Smooth muscle cell (in vitro differentiated cells): ENCODE data around the gene PTPN1. TPM values are rescaled to one million over a fixed set of nuclear protein-coding genes. Genes with fewer than 3 reads are reported as not detected.
A peak's percentile ranks its signal among the peaks of the same experiment; 100 is the strongest.

ENCODE experiments used
- DNase-seq: peaks from one replicate; lab custom pipeline; 2025; ENCODE audit not compliant: unreplicated experiment; lab: John Stamatoyannopoulos, UW
- H2AFZ ChIP-seq: fragments of 200-600 bp; sonication (generic); 2 replicates; pipeline ENCODE4 v1.6.0; 2016; ENCODE audit warnings: antibody characterized with exemption, low read depth, mild to moderate bottlenecking
- H3F3A ChIP-seq: fragments of 200-600 bp; sonication (generic); 2 replicates; pipeline ENCODE4 v1.6.0; 2017; ENCODE audit warnings: antibody characterized with exemption, low read depth
- H3K27ac ChIP-seq: fragments of 200-600 bp; sonication (generic); 2 replicates; pipeline ENCODE4 v1.5.1; 2016; ENCODE audit warnings: low read depth, mild to moderate bottlenecking
- H3K27me3 ChIP-seq: fragments of 200-600 bp; sonication (generic); 2 replicates; pipeline ENCODE4 v1.6.1; 2016; ENCODE audit warnings: low read depth, mild to moderate bottlenecking
- H3K36me3 ChIP-seq: fragments of 200-600 bp; sonication (generic); 2 replicates; pipeline ENCODE4 v1.5.1; 2016; ENCODE audit warnings: low read depth
- H3K4me1 ChIP-seq: fragments of 200-600 bp; sonication (generic); 2 replicates; pipeline ENCODE4 v1.5.1; 2016; ENCODE audit warnings: low read depth
- H3K4me2 ChIP-seq: fragments of 200-600 bp; sonication (generic); 2 replicates; pipeline ENCODE4 v1.6.0; 2016; ENCODE audit warnings: mild to moderate bottlenecking
- H3K4me3 ChIP-seq: fragments of 200-600 bp; sonication (generic); 2 replicates; pipeline ENCODE4 v1.5.1; 2016; ENCODE audit warnings: mild to moderate bottlenecking
- H3K79me2 ChIP-seq: fragments of 200-600 bp; sonication (generic); 2 replicates; pipeline ENCODE4 v1.6.0; 2016; ENCODE audit warnings: low read depth, mild to moderate bottlenecking
- H3K9ac ChIP-seq: fragments of 200-600 bp; sonication (generic); 2 replicates; pipeline ENCODE4 v1.6.0; 2016; ENCODE audit warnings: low read depth
- H3K9me3 ChIP-seq: fragments of 200-600 bp; sonication (generic); replicated peaks from 2 replicates; pipeline ENCODE4 v1.5.1; 2016; ENCODE audit warnings: low read depth
- H4K20me1 ChIP-seq: fragments of 200-600 bp; sonication (generic); 2 replicates; pipeline ENCODE4 v1.6.0; 2016; ENCODE audit warnings: low read depth
- CTCF ChIP-seq: fragments of 200-600 bp; sonication (generic); IDR thresholded peaks from 2 replicates; pipeline ENCODE4 v1.5.1; 2017; ENCODE audit warnings: borderline replicate concordance, mild to moderate bottlenecking, antibody characterized with exemption; ENCODE audit not compliant: insufficient read depth, poor library complexity, severe bottlenecking
- WGBS: methylation state at CpG from one replicate; pipeline ENCODE4 v1.1.7; 2016; ENCODE audit warnings: low lambda C conversion rate; 5-methylcytosine and 5-hydroxymethylcytosine counted together
- polyA plus RNA-seq: library from polyadenylated mRNA; unstranded; fragments of >200 nt; fragmentation: Nextera tagmentation; extraction: Ambion mirVana; gene quantifications from 2 replicates; pipeline ENCODE4 v1.2.1, GENCODE V29; 2016
- total RNA-seq: library from RNA; depleted of rRNA; stranded (reverse); fragments of >200 nt; gene quantifications from 2 replicates; pipeline ENCODE4 v1.2.3, GENCODE V29; 2014

The PTPN1 gene
- total and polyA plus RNA-seq, 2 experiments from 2014 or later = 16.1 to 28.9 TPM

GRCh38 chr20:50587291-50587961 is 77.2 kb downstream of the PTPN1 start:
- no peaks in the 10 kb centered on the region for H3K36me3 ChIP-seq
- no peak overlapping the region for H3K4me3 ChIP-seq
- H3K4me1 ChIP-seq = no peaks in the 10 kb centered on the region
- H2AFZ ChIP-seq = no peak overlapping the region
- H3K27ac ChIP-seq = no peak overlapping the region
- H3K9me3 ChIP-seq = no peaks in the 10 kb centered on the region
- no peaks in the 10 kb centered on the region for H3K79me2 ChIP-seq
- H3K9ac ChIP-seq = no peak overlapping the region
- DNase-seq = no peak
- peaks cover 8% of the 10 kb centered on the region for H3F3A ChIP-seq
- no peak for TF ChIP-seq CTCF
- WGBS = 95% methylated on average over 18 of the region's 19 CpGs
- H3K27me3 ChIP-seq = no peaks in the 10 kb centered on the region
- H4K20me1 ChIP-seq = peaks cover 14% of the 10 kb centered on the region
- no peak overlapping the region for H3K4me2 ChIP-seq

GRCh38 chr20:50588034-50588736 is 78.0 kb downstream of the PTPN1 start:
- Histone ChIP-seq H3K9me3 (no peaks in the 10 kb centered on the region), H3K4me1 (no peaks in the 10 kb centered on the region), H2AFZ (no peak overlapping the region), H3K27me3 (no peaks in the 10 kb centered on the region), H3K36me3 (no peaks in the 10 kb centered on the region), H4K20me1 (peaks cover 14% of the 10 kb centered on the region), H3F3A (peaks cover 8% of the 10 kb centered on the region), H3K4me2 (no peak overlapping the region), H3K79me2 (no peaks in the 10 kb centered on the region), H3K9ac (no peak overlapping the region), H3K27ac (no peak overlapping the region), H3K4me3 (no peak overlapping the region)
- peak; percentile 17 for DNase-seq
- peak; percentile 98 for TF ChIP-seq CTCF
- WGBS = 55% methylated on average over 12 of the region's 12 CpGs

GRCh38 chr20:50589548-50590347 is 79.6 kb downstream of the PTPN1 start:
- H3K27ac ChIP-seq = no peak overlapping the region
- H3K9ac ChIP-seq = no peak overlapping the region
- WGBS = 96% methylated on average over 20 of the region's 20 CpGs
- H2AFZ ChIP-seq = no peak overlapping the region
- H3F3A ChIP-seq = peaks cover 8% of the 10 kb centered on the region
- no peaks in the 10 kb centered on the region for H3K36me3 ChIP-seq
- H3K79me2 ChIP-seq = no peaks in the 10 kb centered on the region
- TF ChIP-seq CTCF = no peak
- H3K4me1 ChIP-seq = no peaks in the 10 kb centered on the region
- peaks cover 7% of the 10 kb centered on the region for H4K20me1 ChIP-seq
- no peak for DNase-seq
- no peak overlapping the region for H3K4me3 ChIP-seq
- H3K27me3 ChIP-seq = no peaks in the 10 kb centered on the region
- no peak overlapping the region for H3K4me2 ChIP-seq
- H3K9me3 ChIP-seq = no peaks in the 10 kb centered on the region
